ENCODE data around the gene GRIK4.

Gene GRIK4

GRCh38 chr11:120712014-120712413 lies 200.5 kb downstream of the GRIK4 start:
- DNase-seq, result no peak

GRCh38 chr11:120712881-120713280 lies 201.3 kb downstream of the GRIK4 start:
- DNase-seq, result no peak

- DNase-seq, result no peak
These were observed 201.7 kb downstream of the GRIK4 start for GRCh38 chr11:120713296-120713695.

- DNase-seq, result no peak
These were observed 202.9 kb downstream of the GRIK4 start for GRCh38 chr11:120714438-120714837.

- DNase-seq, result no peak
These were observed 203.7 kb downstream of the GRIK4 start for GRCh38 chr11:120715239-120715638.

GRCh38 chr11:120717042-120717441 lies 205.5 kb downstream of the GRIK4 start:
- no peak for DNase-seq

GRCh38 chr11:120717623-120718022 lies 206.1 kb downstream of the GRIK4 start:
- no peak for DNase-seq

- no peak for DNase-seq
These were observed 206.6 kb downstream of the GRIK4 start for GRCh38 chr11:120718171-120718570.

- DNase-seq, result no peak
These were observed 207.8 kb downstream of the GRIK4 start for GRCh38 chr11:120719348-120719747.

- DNase-seq, result no peak
These were observed 209.2 kb downstream of the GRIK4 start for GRCh38 chr11:120720760-120721159.

- no peak for DNase-seq
These were observed 211.0 kb downstream of the GRIK4 start for GRCh38 chr11:120722524-120722923.

GRCh38 chr11:120723751-120724150 lies 212.2 kb downstream of the GRIK4 start:
- DNase-seq, result no peak

- no peak for DNase-seq
These were observed 216.2 kb downstream of the GRIK4 start for GRCh38 chr11:120727752-120728151.

GRCh38 chr11:120735035-120735434 lies 223.5 kb downstream of the GRIK4 start:
- DNase-seq, result no peak

GRCh38 chr11:120738516-120739046 lies 227.0 kb downstream of the GRIK4 start:
- DNase-seq, result no peak

- no peak for DNase-seq
These were observed 228.2 kb downstream of the GRIK4 start for GRCh38 chr11:120739780-120740179.

GRCh38 chr11:120740380-120740779 lies 228.8 kb downstream of the GRIK4 start:
- no peak for DNase-seq

GRCh38 chr11:120744016-120744994 lies 232.8 kb downstream of the GRIK4 start:
- DNase-seq, result no peak

GRCh38 chr11:120746376-120746775 lies 234.8 kb downstream of the GRIK4 start:
- no peak for DNase-seq

- DNase-seq, result no peak
These were observed 235.5 kb downstream of the GRIK4 start for GRCh38 chr11:120746836-120747609.

GRCh38 chr11:120747850-120748814 lies 236.6 kb downstream of the GRIK4 start:
- DNase-seq, result no peak

GRCh38 chr11:120749395-120749794 lies 237.8 kb downstream of the GRIK4 start:
- DNase-seq, result no peak
